Activated effector memory CD4-positive, alpha-beta T cell treated with Interleukin-2 at 50 U/mL for 16 hours (primary cell): ENCODE data around the gene SMCR8.
A peak's percentile ranks its signal among the peaks of the same experiment; 100 is the strongest.
"Not testable (repeated sequence)": the region's sequence is repeated elsewhere in the genome, so short reads cannot be mapped to it uniquely, and the experiment has no call there.

Experiments used
- DNase-seq: peaks from one replicate; pipeline ENCODE4 v3.0.0-alpha.2; 2020

The SMCR8 gene

GRCh38 chr17:18361837-18362697, 47.0 kb downstream of the SMCR8 start:
- DNase-seq = no peak

DNA sequence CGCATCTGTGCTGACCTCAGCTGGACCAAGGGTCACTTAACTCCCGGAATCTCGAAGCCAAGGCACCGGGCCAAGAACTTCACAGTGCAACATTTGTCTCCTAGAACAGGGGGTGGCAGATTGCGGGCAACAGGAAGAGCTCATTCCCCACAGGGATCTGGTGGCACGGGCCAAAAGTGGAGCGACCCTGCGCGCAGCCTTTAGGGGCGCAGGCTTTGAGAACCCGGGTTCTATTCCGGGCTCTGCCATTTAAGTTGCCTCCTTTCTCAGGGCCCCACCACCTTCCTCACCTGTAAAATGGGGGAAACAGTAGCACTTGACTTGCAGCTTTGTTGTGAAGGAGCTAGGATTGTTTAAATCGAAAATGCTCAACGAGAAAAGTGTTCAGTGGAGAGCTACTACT, 47.6 kb downstream of the SMCR8 start:
- no peak for DNase-seq

GRCh38 chr17:18363101-18364049, 48.3 kb downstream of the SMCR8 start, which contains the start of gene SHMT1:
SHMT1 (minus strand) TSS chr17:18363550; CDS start chr17:18355981, 7,569 bp downstream.
- DNase-seq = peak; percentile 87

DNA sequence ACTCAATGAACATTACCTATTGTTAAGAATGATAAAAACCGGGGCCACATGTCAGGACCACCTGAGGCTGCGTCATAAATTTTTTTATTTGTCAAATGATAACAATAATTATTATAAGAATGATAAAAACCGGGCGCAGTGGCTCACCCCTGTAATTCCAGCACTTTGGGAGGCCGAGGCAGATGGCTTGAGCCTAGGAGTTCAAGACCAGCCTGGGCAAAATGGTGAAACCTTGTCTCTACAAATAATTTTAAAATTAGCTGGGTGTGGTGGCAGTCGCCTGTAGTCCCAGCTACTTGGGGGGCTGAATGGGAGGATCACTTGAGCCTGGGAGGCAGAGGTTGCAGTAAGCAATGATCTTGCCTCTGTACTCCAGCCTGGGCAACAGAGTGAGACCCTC, 49.1 kb downstream of the SMCR8 start:
- DNase-seq = no peak

GRCh38 chr17:18368946-18369345, 53.9 kb downstream of the SMCR8 start:
- DNase-seq = no peak

- DNase-seq = no peak
These were observed 55.7 kb downstream of the SMCR8 start for GRCh38 chr17:18370761-18371160.

DNA sequence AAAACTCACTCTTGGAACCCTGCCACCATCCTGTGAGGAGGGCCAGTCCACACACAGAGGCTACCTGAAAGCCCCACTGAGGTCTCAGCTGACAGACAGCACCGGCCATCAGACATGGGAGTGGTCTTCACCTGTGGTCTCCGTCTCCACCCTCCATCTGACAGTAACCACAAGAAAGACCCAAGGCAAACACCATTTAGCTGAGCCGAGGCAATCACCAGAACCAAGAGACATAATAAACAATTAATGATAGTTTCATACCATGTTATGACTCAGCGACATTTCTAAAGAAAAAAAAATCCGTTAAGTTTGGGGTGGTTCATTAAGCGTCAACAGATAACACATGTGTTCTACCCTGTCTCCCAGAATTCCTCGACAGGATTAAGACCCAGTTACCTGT, 56.4 kb downstream of the SMCR8 start:
- no peak for DNase-seq

GRCh38 chr17:18373181-18373580, 58.1 kb downstream of the SMCR8 start:
- not testable (repeated sequence) for DNase-seq

GRCh38 chr17:18374216-18374615, 59.1 kb downstream of the SMCR8 start:
- no peak for DNase-seq
